H1 (cell line): ENCODE results near the gene GUCY1A1. TPM values are rescaled to one million over a fixed set of nuclear protein-coding genes. Genes with fewer than 3 reads are reported as not detected.

Experiments
- CTCF ChIA-PET: fragments of 300-600 bp; sonication (Branson Sonifier 250); formaldehyde crosslinking; loops from one replicate; lab custom pipeline; 2021; ENCODE audit not compliant: partially characterized antibody; lab: Charles Lee
- POLR2A ChIA-PET: fragments of 300-600 bp; sonication (Branson Sonifier 250); formaldehyde crosslinking; loops from one replicate; lab custom pipeline; 2021; ENCODE audit warnings: inconsistent platforms; ENCODE audit not compliant: partially characterized antibody; lab: Charles Lee
- DNase-seq, 2 experiments: peaks; one replicate each; pipeline versions ENCODE4 v3.0.0 to v3.0.0-alpha.2; 2010 to 2022; ENCODE audit warnings: low spot score in 2 of 2, low read depth in 1 of 2, mixed read lengths in 1 of 2
- FAIRE-seq: peaks from 2 replicates; lab custom pipeline; 2011; peaks lifted over from hg19 to GRCh38; lab: Jason Lieb, UNC
- H2AFZ ChIP-seq: 2 replicates; pipeline ENCODE4 v1.8.1; 2012; ENCODE audit warnings: low read length, inconsistent platforms
- H2AK5ac ChIP-seq: 2 replicates; pipeline ENCODE4 v1.6.1; 2013; ENCODE audit warnings: low read depth, low read length
- H2BK120ac ChIP-seq: replicated peaks from 2 replicates; pipeline ENCODE3; 2013; ENCODE audit warnings: low read depth, low read length, inconsistent platforms
- H2BK12ac ChIP-seq: 2 replicates; pipeline ENCODE4 v1.6.1; 2013; ENCODE audit warnings: low read depth, low read length
- H2BK15ac ChIP-seq: 2 replicates; pipeline ENCODE4 v1.6.1; 2013; ENCODE audit warnings: low read length
- H2BK20ac ChIP-seq: 2 replicates; pipeline ENCODE4 v1.6.1; 2013; ENCODE audit warnings: low read length
- H2BK5ac ChIP-seq: 2 replicates; pipeline ENCODE4 v1.6.1; 2013; ENCODE audit warnings: low read depth, low read length
- H3K14ac ChIP-seq: 2 replicates; pipeline ENCODE4 v1.6.1; 2013; ENCODE audit warnings: inconsistent platforms; ENCODE audit not compliant: insufficient read length
- H3K18ac ChIP-seq: 2 replicates; pipeline ENCODE4 v1.6.1; 2013; ENCODE audit warnings: low read length; ENCODE audit errors: extremely low read depth
- H3K23ac ChIP-seq: 2 replicates; pipeline ENCODE4 v1.6.1; 2013; ENCODE audit warnings: inconsistent platforms; ENCODE audit not compliant: insufficient read length
- H3K23me2 ChIP-seq: 2 replicates; pipeline ENCODE4 v1.6.1; 2013; ENCODE audit warnings: low read depth, low read length
- H3K27ac ChIP-seq: 2 replicates; pipeline ENCODE4 v1.6.1; 2011; ENCODE audit warnings: low read depth, low read length, inconsistent platforms
- H3K27me3 ChIP-seq, 4 experiments: replicated peaks in 1 of 4; 1 replicate in 1 of 4; 2 replicates in 3 of 4; pipeline versions ENCODE4 v1.6.1 to v1.8.1; 2011 to 2013; ENCODE audit warnings: low read length in 3 of 4, mild to moderate bottlenecking in 3 of 4, inconsistent platforms in 2 of 4, mixed read lengths in 2 of 4, moderate library complexity in 1 of 4; ENCODE audit not compliant: control insufficient read depth in 3 of 4, insufficient read depth in 3 of 4; ENCODE audit errors: extremely low read depth in 1 of 4
- H3K36me3 ChIP-seq, 4 experiments: 2 replicates each; pipeline versions ENCODE4 v1.6.1 to v1.8.1; 2011 to 2013; ENCODE audit warnings: mild to moderate bottlenecking in 4 of 4, low read length in 3 of 4, moderate library complexity in 2 of 4, control low read depth in 1 of 4, inconsistent platforms in 1 of 4; ENCODE audit not compliant: insufficient read depth in 4 of 4, control insufficient read depth in 2 of 4
- H3K4ac ChIP-seq: replicated peaks from 2 replicates; pipeline ENCODE3; 2013; ENCODE audit warnings: low read length, low read depth, mixed read lengths, inconsistent platforms; ENCODE audit not compliant: insufficient read length
- H3K4me1 ChIP-seq, 4 experiments: replicated peaks in 1 of 4; 1 replicate in 1 of 4; 2 replicates in 3 of 4; pipeline versions ENCODE4 v1.6.1 to v1.8.1; 2011 to 2013; ENCODE audit warnings: low read length in 3 of 4, inconsistent platforms in 2 of 4, mixed read lengths in 1 of 4; ENCODE audit not compliant: insufficient read depth in 4 of 4, control insufficient read depth in 3 of 4
- H3K4me2 ChIP-seq, 2 experiments: 2 replicates each; pipeline versions ENCODE4 v1.6.1 to v1.8.1; 2011 to 2013; ENCODE audit warnings: low read depth in 2 of 2, low read length in 2 of 2, control low read depth in 1 of 2, inconsistent platforms in 1 of 2, mild to moderate bottlenecking in 1 of 2; ENCODE audit not compliant: insufficient read depth in 1 of 2
- H3K4me3 ChIP-seq, 4 experiments: fragments of 200-600, 300-600 bp in 1 of 4; sonication (generic), shearing (Covaris generic), sonication (Bioruptor Twin) in 1 of 4; 2 replicates each; pipeline versions ENCODE4 v1.5.1 to v1.8.1; 2011 to 2016; ENCODE audit warnings: low read length in 4 of 4, low read depth in 3 of 4, control low read depth in 2 of 4, inconsistent platforms in 2 of 4, mild to moderate bottlenecking in 2 of 4, mixed read lengths in 1 of 4, moderate library complexity in 1 of 4; ENCODE audit not compliant: insufficient read depth in 2 of 4; ENCODE audit errors: extremely low read depth in 1 of 4
- H3K56ac ChIP-seq: replicated peaks from 2 replicates; pipeline ENCODE3; 2013; ENCODE audit warnings: low read depth, mild to moderate bottlenecking, mixed read lengths, low read length, inconsistent platforms; ENCODE audit not compliant: insufficient read length
- H3K79me1 ChIP-seq: 2 replicates; pipeline ENCODE4 v1.6.1; 2013; ENCODE audit warnings: low read depth, low read length, control low read depth
- H3K79me2 ChIP-seq, 2 experiments: 2 replicates each; pipeline versions ENCODE4 v1.6.1 to v1.8.1; 2012 to 2013; ENCODE audit warnings: low read length in 2 of 2, mild to moderate bottlenecking in 2 of 2, inconsistent platforms in 1 of 2; ENCODE audit not compliant: insufficient read depth in 2 of 2, control insufficient read depth in 1 of 2
- H3K9ac ChIP-seq, 4 experiments: replicated peaks in 1 of 4; 1 replicate in 1 of 4; 2 replicates in 3 of 4; pipeline versions ENCODE4 v1.6.1 to v1.8.1; 2011 to 2013; ENCODE audit warnings: low read depth in 3 of 4, low read length in 3 of 4, control low read depth in 2 of 4, mild to moderate bottlenecking in 2 of 4, moderate library complexity in 2 of 4, inconsistent platforms in 1 of 4; ENCODE audit errors: extremely low read depth in 1 of 4
- H3K9me3 ChIP-seq, 2 experiments: 2 replicates each; pipeline versions ENCODE4 v1.6.1 to v1.8.1; 2012 to 2013; ENCODE audit warnings: mild to moderate bottlenecking in 2 of 2, moderate library complexity in 2 of 2, control low read depth in 1 of 2, inconsistent platforms in 1 of 2, low read depth in 1 of 2, low read length in 1 of 2, mixed read lengths in 1 of 2; ENCODE audit not compliant: insufficient read depth in 2 of 2
- H4K20me1 ChIP-seq, 2 experiments: replicated peaks in 1 of 2; 2 replicates each; pipeline versions ENCODE3 to v1.8.1; 2011 to 2013; ENCODE audit warnings: inconsistent platforms in 2 of 2, low read length in 2 of 2, mild to moderate bottlenecking in 1 of 2; ENCODE audit not compliant: insufficient read depth in 2 of 2, control insufficient read depth in 1 of 2
- H4K5ac ChIP-seq: 2 replicates; pipeline ENCODE4 v1.6.1; 2013; ENCODE audit warnings: low read length, low read depth, mixed read lengths, inconsistent platforms; ENCODE audit not compliant: insufficient read length
- H4K8ac ChIP-seq: 2 replicates; pipeline ENCODE4 v1.8.0; 2013; ENCODE audit warnings: mild to moderate bottlenecking, moderate library complexity, low read length, inconsistent platforms; ENCODE audit not compliant: insufficient read depth; ENCODE audit errors: extremely low read depth
- H4K91ac ChIP-seq: replicated peaks from 2 replicates; pipeline ENCODE3; 2013; ENCODE audit warnings: low read length, mixed read lengths, inconsistent platforms; ENCODE audit not compliant: insufficient read length
- JUN ChIP-seq: IDR thresholded peaks from 2 replicates; pipeline ENCODE4 v1.6.1; 2011; ENCODE audit warnings: low read depth, mild to moderate bottlenecking, improper control_type of control experiment, low read length
- TAF1 ChIP-seq: IDR thresholded peaks from 2 replicates; pipeline ENCODE4 v1.6.1; 2011; ENCODE audit warnings: mild to moderate bottlenecking, low read depth, low read length
- WGBS, 2 experiments: shearing (Covaris generic) in 1 of 2; methylation state at CpG; one replicate each; pipeline versions ENCODE4 v1.1.6 to v1.1.7; 2013 to 2015; ENCODE audit warnings: low lambda C conversion rate in 2 of 2, mixed read lengths in 2 of 2, inconsistent platforms in 1 of 2, low coverage in 1 of 2, missing lambda C conversion rate in 1 of 2; ENCODE audit not compliant: insufficient replicate concordance in 2 of 2, insufficient coverage in 1 of 2, insufficient read length in 1 of 2; ENCODE audit errors: extremely low coverage in 1 of 2, missing lambda C conversion rate in 1 of 2; 5-methylcytosine and 5-hydroxymethylcytosine counted together
- polyA plus RNA-seq, 7 experiments: library from polyadenylated mRNA; depleted of rRNA in 3 of 7; stranded (reverse) in 5 of 7; unstranded in 2 of 7; fragments of >200 nt in 5 of 7; fragments of 200-250 nt in 2 of 7; gene quantifications; 1 replicate in 5 of 7; 2 replicates in 1 of 7; 4 replicates in 1 of 7; pipeline versions ENCODE4 v1.2.1 to v1.2.3, GENCODE V29; 2011 to 2013; ENCODE audit warnings: missing spikeins in 2 of 7, mixed read lengths in 2 of 7
- total RNA-seq: library from RNA; stranded (reverse); fragmentation: NEBNext Ultra II Directional; extraction: Animal tissue kit (Norgen Biotek cat#: 25700); gene quantifications from 2 replicates; pipeline ENCODE4 v1.2.1, GENCODE V29; 2021

Gene GUCY1A1
- total and polyA plus RNA-seq, 2 of the 8 experiments (the other 6 are each of a cell fraction or from before 2014, with no cell fraction given): not detected

DNA sequence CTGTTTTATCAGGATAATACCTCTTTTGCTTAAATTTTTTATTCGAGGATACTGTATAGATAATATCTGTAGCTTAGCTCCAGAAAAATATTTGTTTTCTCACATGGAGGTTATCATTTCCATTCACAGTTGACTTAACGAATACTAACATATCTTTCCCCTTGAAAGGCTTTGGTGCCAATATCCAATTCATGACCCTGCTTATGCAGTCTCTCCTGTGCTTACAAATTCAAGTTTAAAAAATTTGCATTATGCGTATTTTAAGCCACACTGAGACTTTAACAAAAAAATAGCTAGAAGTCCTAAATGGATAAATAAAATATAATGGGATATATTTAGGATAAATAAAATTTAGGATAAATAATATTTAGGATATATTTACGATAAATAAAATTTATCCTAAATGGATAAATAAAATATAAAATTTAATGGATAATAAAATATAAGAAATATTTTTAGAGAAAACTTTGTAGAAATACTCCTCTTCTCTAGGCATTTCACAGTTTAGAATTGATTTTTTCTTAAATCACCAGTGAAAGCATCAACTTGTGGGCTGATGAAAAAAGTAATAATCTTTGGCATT, 114.7 kb downstream of the GUCY1A1 start:
- H2BK20ac ChIP-seq: no peak overlapping the region
- no peak overlapping the region for H3K27ac ChIP-seq
- H3K4me1 ChIP-seq: 0 out of 7 replicates have a peak, but pooled peaks cover 0 to 2% (median 0%) of the 10 kb centered on the region in 4 experiments
- no peak overlapping the region for H2AFZ ChIP-seq
- no peaks in the 10 kb centered on the region for H3K79me1 ChIP-seq
- H2BK5ac ChIP-seq: no peak overlapping the region
- H3K23me2 ChIP-seq: 0 out of 2 replicates have a peak, but pooled peaks cover 1% of the 10 kb centered on the region
- H2BK120ac ChIP-seq: no peak overlapping the region
- H3K27me3 ChIP-seq: no peaks in the 10 kb centered on the region
- DNase-seq: no peak
- no peak overlapping the region for H4K5ac ChIP-seq
- no peak overlapping the region for H3K14ac ChIP-seq
- TF ChIP-seq TAF1 (no peak), JUN (no peak)
- TF ChIP-seq, all 59 proteins: peak for 0
- Histone ChIP-seq H3K4ac (no peak overlapping the region), H2AK5ac (no peak overlapping the region), H4K8ac (no peak overlapping the region), H3K9ac (no peak overlapping the region), H3K9me3 (no peaks in the 10 kb centered on the region), H2BK15ac (no peak overlapping the region), H3K23ac (no peak overlapping the region), H2BK12ac (no peak overlapping the region), H3K79me2 (no peaks in the 10 kb centered on the region), H4K20me1 (no peaks in the 10 kb centered on the region), H3K36me3 (no peaks in the 10 kb centered on the region), H3K18ac (no peak overlapping the region), H3K56ac (no peak overlapping the region), H3K4me3 (no peak overlapping the region), H4K91ac (no peak overlapping the region), H3K4me2 (no peak overlapping the region)
- no peak for FAIRE-seq
- 87% methylated on average over 4 of the region's 4 CpGs; no CpG with 5 or more reads in 1 of the 2 experiments for WGBS, 2 experiments
- ChIA-PET CTCF (interaction anchor here (0.6 to 3.2 kb wide), 2 partner anchors 15 to 33 kb away, joined by 3 to 13 read pairs; no protein-coding TSS in a partner anchor), POLR2A (no interaction called here)

Other genes with a start within 250 kb of the GUCY1A1 start
- gene GUCY1B1, start 92.2 kb downstream of the GUCY1A1 start, total RNA-seq: 2.1 and 2.9 TPM in 2 replicates
- 0.77 and 1.5 TPM in 2 replicates for gene GUCY1B1, start 92.2 kb downstream of the GUCY1A1 start, polyA plus RNA-seq (2011; rRNA removed)
- gene ASIC5, start 199.4 kb downstream of the GUCY1A1 start, total RNA-seq: not detected in 2 replicates
- not detected in 2 replicates for gene ASIC5, start 199.4 kb downstream of the GUCY1A1 start, polyA plus RNA-seq (2011; rRNA removed)
- not detected in 2 replicates for gene TDO2, start 236.8 kb downstream of the GUCY1A1 start, total RNA-seq
- 0.03 TPM in 1 of 2 replicates, not detected in the other for gene TDO2, start 236.8 kb downstream of the GUCY1A1 start, polyA plus RNA-seq (2011; rRNA removed)